H1 (cell line): Measurements from ENCODE around the gene GSDMA. TPM values are rescaled to one million over a fixed set of nuclear protein-coding genes. Genes with fewer than 3 reads are reported as not detected.

ENCODE experiments used
- CTCF ChIA-PET: fragments of 300-600 bp; sonication (Branson Sonifier 250); formaldehyde crosslinking; loops from one replicate; lab custom pipeline; 2021; ENCODE audit not compliant: partially characterized antibody; lab: Charles Lee
- POLR2A ChIA-PET: fragments of 300-600 bp; sonication (Branson Sonifier 250); formaldehyde crosslinking; loops from one replicate; lab custom pipeline; 2021; ENCODE audit warnings: inconsistent platforms; ENCODE audit not compliant: partially characterized antibody; lab: Charles Lee
- DNase-seq, 2 experiments: peaks; one replicate each; pipeline versions ENCODE4 v3.0.0 to v3.0.0-alpha.2; 2010 to 2022; ENCODE audit warnings: low spot score in 2 of 2, low read depth in 1 of 2, mixed read lengths in 1 of 2
- FAIRE-seq: peaks from 2 replicates; lab custom pipeline; 2011; peaks lifted over from hg19 to GRCh38; lab: Jason Lieb, UNC
- H2AFZ ChIP-seq: 2 replicates; pipeline ENCODE4 v1.8.1; 2012; ENCODE audit warnings: low read length, inconsistent platforms
- H2AK5ac ChIP-seq: 2 replicates; pipeline ENCODE4 v1.6.1; 2013; ENCODE audit warnings: low read depth, low read length
- H2BK120ac ChIP-seq: replicated peaks from 2 replicates; pipeline ENCODE3; 2013; ENCODE audit warnings: low read depth, low read length, inconsistent platforms
- H2BK12ac ChIP-seq: 2 replicates; pipeline ENCODE4 v1.6.1; 2013; ENCODE audit warnings: low read depth, low read length
- H2BK15ac ChIP-seq: 2 replicates; pipeline ENCODE4 v1.6.1; 2013; ENCODE audit warnings: low read length
- H2BK20ac ChIP-seq: 2 replicates; pipeline ENCODE4 v1.6.1; 2013; ENCODE audit warnings: low read length
- H2BK5ac ChIP-seq: 2 replicates; pipeline ENCODE4 v1.6.1; 2013; ENCODE audit warnings: low read depth, low read length
- H3K14ac ChIP-seq: 2 replicates; pipeline ENCODE4 v1.6.1; 2013; ENCODE audit warnings: inconsistent platforms; ENCODE audit not compliant: insufficient read length
- H3K18ac ChIP-seq: 2 replicates; pipeline ENCODE4 v1.6.1; 2013; ENCODE audit warnings: low read length; ENCODE audit errors: extremely low read depth
- H3K23ac ChIP-seq: 2 replicates; pipeline ENCODE4 v1.6.1; 2013; ENCODE audit warnings: inconsistent platforms; ENCODE audit not compliant: insufficient read length
- H3K23me2 ChIP-seq: 2 replicates; pipeline ENCODE4 v1.6.1; 2013; ENCODE audit warnings: low read depth, low read length
- H3K27ac ChIP-seq: 2 replicates; pipeline ENCODE4 v1.6.1; 2011; ENCODE audit warnings: low read depth, low read length, inconsistent platforms
- H3K27me3 ChIP-seq, 4 experiments: replicated peaks in 1 of 4; 1 replicate in 1 of 4; 2 replicates in 3 of 4; pipeline versions ENCODE4 v1.6.1 to v1.8.1; 2011 to 2013; ENCODE audit warnings: low read length in 3 of 4, mild to moderate bottlenecking in 3 of 4, inconsistent platforms in 2 of 4, mixed read lengths in 2 of 4, moderate library complexity in 1 of 4; ENCODE audit not compliant: control insufficient read depth in 3 of 4, insufficient read depth in 3 of 4; ENCODE audit errors: extremely low read depth in 1 of 4
- H3K36me3 ChIP-seq, 4 experiments: 2 replicates each; pipeline versions ENCODE4 v1.6.1 to v1.8.1; 2011 to 2013; ENCODE audit warnings: mild to moderate bottlenecking in 4 of 4, low read length in 3 of 4, moderate library complexity in 2 of 4, control low read depth in 1 of 4, inconsistent platforms in 1 of 4; ENCODE audit not compliant: insufficient read depth in 4 of 4, control insufficient read depth in 2 of 4
- H3K4ac ChIP-seq: replicated peaks from 2 replicates; pipeline ENCODE3; 2013; ENCODE audit warnings: low read length, low read depth, mixed read lengths, inconsistent platforms; ENCODE audit not compliant: insufficient read length
- H3K4me1 ChIP-seq, 4 experiments: replicated peaks in 1 of 4; 1 replicate in 1 of 4; 2 replicates in 3 of 4; pipeline versions ENCODE4 v1.6.1 to v1.8.1; 2011 to 2013; ENCODE audit warnings: low read length in 3 of 4, inconsistent platforms in 2 of 4, mixed read lengths in 1 of 4; ENCODE audit not compliant: insufficient read depth in 4 of 4, control insufficient read depth in 3 of 4
- H3K4me2 ChIP-seq, 2 experiments: 2 replicates each; pipeline versions ENCODE4 v1.6.1 to v1.8.1; 2011 to 2013; ENCODE audit warnings: low read depth in 2 of 2, low read length in 2 of 2, control low read depth in 1 of 2, inconsistent platforms in 1 of 2, mild to moderate bottlenecking in 1 of 2; ENCODE audit not compliant: insufficient read depth in 1 of 2
- H3K4me3 ChIP-seq, 4 experiments: fragments of 200-600, 300-600 bp in 1 of 4; sonication (generic), shearing (Covaris generic), sonication (Bioruptor Twin) in 1 of 4; 2 replicates each; pipeline versions ENCODE4 v1.5.1 to v1.8.1; 2011 to 2016; ENCODE audit warnings: low read length in 4 of 4, low read depth in 3 of 4, control low read depth in 2 of 4, inconsistent platforms in 2 of 4, mild to moderate bottlenecking in 2 of 4, mixed read lengths in 1 of 4, moderate library complexity in 1 of 4; ENCODE audit not compliant: insufficient read depth in 2 of 4; ENCODE audit errors: extremely low read depth in 1 of 4
- H3K56ac ChIP-seq: replicated peaks from 2 replicates; pipeline ENCODE3; 2013; ENCODE audit warnings: low read depth, mild to moderate bottlenecking, mixed read lengths, low read length, inconsistent platforms; ENCODE audit not compliant: insufficient read length
- H3K79me1 ChIP-seq: 2 replicates; pipeline ENCODE4 v1.6.1; 2013; ENCODE audit warnings: low read depth, low read length, control low read depth
- H3K79me2 ChIP-seq, 2 experiments: 2 replicates each; pipeline versions ENCODE4 v1.6.1 to v1.8.1; 2012 to 2013; ENCODE audit warnings: low read length in 2 of 2, mild to moderate bottlenecking in 2 of 2, inconsistent platforms in 1 of 2; ENCODE audit not compliant: insufficient read depth in 2 of 2, control insufficient read depth in 1 of 2
- H3K9ac ChIP-seq, 4 experiments: replicated peaks in 1 of 4; 1 replicate in 1 of 4; 2 replicates in 3 of 4; pipeline versions ENCODE4 v1.6.1 to v1.8.1; 2011 to 2013; ENCODE audit warnings: low read depth in 3 of 4, low read length in 3 of 4, control low read depth in 2 of 4, mild to moderate bottlenecking in 2 of 4, moderate library complexity in 2 of 4, inconsistent platforms in 1 of 4; ENCODE audit errors: extremely low read depth in 1 of 4
- H3K9me3 ChIP-seq, 2 experiments: 2 replicates each; pipeline versions ENCODE4 v1.6.1 to v1.8.1; 2012 to 2013; ENCODE audit warnings: mild to moderate bottlenecking in 2 of 2, moderate library complexity in 2 of 2, control low read depth in 1 of 2, inconsistent platforms in 1 of 2, low read depth in 1 of 2, low read length in 1 of 2, mixed read lengths in 1 of 2; ENCODE audit not compliant: insufficient read depth in 2 of 2
- H4K20me1 ChIP-seq, 2 experiments: replicated peaks in 1 of 2; 2 replicates each; pipeline versions ENCODE3 to v1.8.1; 2011 to 2013; ENCODE audit warnings: inconsistent platforms in 2 of 2, low read length in 2 of 2, mild to moderate bottlenecking in 1 of 2; ENCODE audit not compliant: insufficient read depth in 2 of 2, control insufficient read depth in 1 of 2
- H4K5ac ChIP-seq: 2 replicates; pipeline ENCODE4 v1.6.1; 2013; ENCODE audit warnings: low read length, low read depth, mixed read lengths, inconsistent platforms; ENCODE audit not compliant: insufficient read length
- H4K8ac ChIP-seq: 2 replicates; pipeline ENCODE4 v1.8.0; 2013; ENCODE audit warnings: mild to moderate bottlenecking, moderate library complexity, low read length, inconsistent platforms; ENCODE audit not compliant: insufficient read depth; ENCODE audit errors: extremely low read depth
- H4K91ac ChIP-seq: replicated peaks from 2 replicates; pipeline ENCODE3; 2013; ENCODE audit warnings: low read length, mixed read lengths, inconsistent platforms; ENCODE audit not compliant: insufficient read length
- CEBPB ChIP-seq: IDR thresholded peaks from 2 replicates; pipeline ENCODE4 v1.6.1; 2012; ENCODE audit warnings: low read depth, low read length
- E2F6 ChIP-seq: IDR thresholded peaks from 2 replicates; pipeline ENCODE4 v1.6.1; 2012; ENCODE audit warnings: inconsistent platforms
- TBP ChIP-seq: IDR thresholded peaks from 2 replicates; pipeline ENCODE4 v1.6.1; 2011; ENCODE audit warnings: low read depth, low read length, improper control_type of control experiment
- WGBS, 2 experiments: shearing (Covaris generic) in 1 of 2; methylation state at CpG; one replicate each; pipeline versions ENCODE4 v1.1.6 to v1.1.7; 2013 to 2015; ENCODE audit warnings: low lambda C conversion rate in 2 of 2, mixed read lengths in 2 of 2, inconsistent platforms in 1 of 2, low coverage in 1 of 2, missing lambda C conversion rate in 1 of 2; ENCODE audit not compliant: insufficient replicate concordance in 2 of 2, insufficient coverage in 1 of 2, insufficient read length in 1 of 2; ENCODE audit errors: extremely low coverage in 1 of 2, missing lambda C conversion rate in 1 of 2; 5-methylcytosine and 5-hydroxymethylcytosine counted together
- polyA plus RNA-seq, 7 experiments: library from polyadenylated mRNA; depleted of rRNA in 3 of 7; stranded (reverse) in 5 of 7; unstranded in 2 of 7; fragments of >200 nt in 5 of 7; fragments of 200-250 nt in 2 of 7; gene quantifications; 1 replicate in 5 of 7; 2 replicates in 1 of 7; 4 replicates in 1 of 7; pipeline versions ENCODE4 v1.2.1 to v1.2.3, GENCODE V29; 2011 to 2013; ENCODE audit warnings: missing spikeins in 2 of 7, mixed read lengths in 2 of 7
- total RNA-seq: library from RNA; stranded (reverse); fragmentation: NEBNext Ultra II Directional; extraction: Animal tissue kit (Norgen Biotek cat#: 25700); gene quantifications from 2 replicates; pipeline ENCODE4 v1.2.1, GENCODE V29; 2021

The GSDMA gene
- total and polyA plus RNA-seq, 2 of the 8 experiments (the other 6 are each of a cell fraction or from before 2014, with no cell fraction given), result 0.03 TPM; not detected in 1

GRCh38 chr17:40018211-40019121, 55.7 kb downstream of the GSDMA start:
- DNase-seq, result peak; percentile 29 to 76
- CTCF ChIA-PET, result interaction anchor here (0.9 to 15.0 kb wide), 17 partner anchors 9 to 101 kb away, joined by 3 to 428 read pairs (median 4); no protein-coding TSS in a partner anchor
- H3K79me1 ChIP-seq, result 0 out of 2 replicates have a peak, but pooled peaks cover 2% of the 10 kb centered on the region
- H3K23me2 ChIP-seq, result no peaks in the 10 kb centered on the region; the same call in 1 of the 2 replicates
- WGBS, 2 experiments, result 36% methylated on average over 12 of the region's 15 CpGs; no CpG with 5 or more reads in 1 of the 2 experiments
- H3K18ac ChIP-seq, result peak overlapping the region; percentile 81
- H3K56ac ChIP-seq, result no peak overlapping the region
- H3K4ac ChIP-seq, result peak overlapping the region; percentile 4
- H3K4me2 ChIP-seq, result peak overlapping the region; percentile 57 to 64
- H2BK120ac ChIP-seq, result peak overlapping the region; percentile 19
- peaks cover 2 to 12% (median 9%) of the 10 kb centered on the region in 4 experiments; a peak in 5 of 8 replicates for H3K36me3 ChIP-seq
- FAIRE-seq, result no peak
- no peak overlapping the region for H3K14ac ChIP-seq
- H3K9ac ChIP-seq, result peak overlapping the region in 1 of 4 experiments; percentile 13; a peak in 3 of 7 replicates
- H3K27ac ChIP-seq, result peak overlapping the region; percentile 43
- peaks cover 0 to 27% (median 18%) of the 10 kb centered on the region in 4 experiments; a peak in 6 of 7 replicates for H3K4me1 ChIP-seq
- peak overlapping the region in 2 of 4 experiments; percentile 5 to 39; a peak in 2 of 8 replicates for H3K4me3 ChIP-seq
- H2AK5ac ChIP-seq, result peak overlapping the region; percentile 75; the same call in 1 of the 2 replicates
- no peak overlapping the region for H3K23ac ChIP-seq
- no peaks in the 10 kb centered on the region for H4K20me1 ChIP-seq
- H2BK15ac ChIP-seq, result peak overlapping the region; percentile 95
- H4K5ac ChIP-seq, result peak overlapping the region; percentile 28
- peak overlapping the region; percentile 88; the same call in 1 of the 2 replicates for H2BK5ac ChIP-seq
- H4K8ac ChIP-seq, result no peak overlapping the region; the same call in 1 of the 2 replicates
- H2BK20ac ChIP-seq, result 0 out of 2 replicates have a peak overlapping the region, but pooled peaks have one; percentile 55
- no peak overlapping the region for H2AFZ ChIP-seq
- H3K27me3 ChIP-seq, result peaks cover 0 to 2% (median 0%) of the 10 kb centered on the region in 4 experiments; a peak in 2 of 7 replicates
- POLR2A ChIA-PET, result interaction anchor here (0.5 to 4.6 kb wide), 24 partner anchors 7 to 398 kb away, joined by 3 to 42 read pairs (median 4); partner anchors contain the start of genes CASC3, MED24, NR1D1 and PSMD3
- H2BK12ac ChIP-seq, result peak overlapping the region; percentile 64; the same call in 1 of the 2 replicates
- H3K9me3 ChIP-seq, result no peaks in the 10 kb centered on the region
- no peaks in the 10 kb centered on the region for H3K79me2 ChIP-seq
- peak overlapping the region; percentile 34 for H4K91ac ChIP-seq
- TF ChIP-seq E2F6, result no peak
- peak; percentile 66 for TF ChIP-seq TBP
- no peak for TF ChIP-seq CEBPB
